ENCODE measurements around the gene KRTAP20-1. TPM values are rescaled to one million over a fixed set of nuclear protein-coding genes. Genes with fewer than 3 reads are reported as not detected.
A peak's percentile ranks its signal among the peaks of the same experiment; 100 is the strongest.

The KRTAP20-1 gene
- not detected for total RNA-seq
- long read RNA-seq = 0 reads

- no peak for DNase-seq
- ATAC-seq = no peak
- intact Hi-C loops (cut with micrococcal nuclease) = no loop called here
Observed at GRCh38 chr21:30616125-30616524, at the start of gene KRTAP20-1. TSS of gene KRTAP20-1 (plus strand) at chr21:30616425. CDS start at chr21:30616455, 30 bp downstream.

- intact Hi-C loops (cut with micrococcal nuclease) = no loop called here
- DNase-seq = no peak
- ATAC-seq = peak; percentile 83
Observed at GRCh38 chr21:30567617-30568016, 48.6 kb upstream of the KRTAP20-1 start.

GRCh38 chr21:30577766-30578165, 38.5 kb upstream of the KRTAP20-1 start:
- intact Hi-C loops (cut with micrococcal nuclease) = no loop called here
- no peak for ATAC-seq
- DNase-seq = no peak

- ATAC-seq (no peak), DNase-seq (no peak)
- intact Hi-C loops (cut with micrococcal nuclease) = no loop called here
Observed at GRCh38 chr21:30579346-30579745, 36.9 kb upstream of the KRTAP20-1 start.

GRCh38 chr21:30580132-30580531, 36.1 kb upstream of the KRTAP20-1 start:
- intact Hi-C loops (cut with micrococcal nuclease) = no loop called here
- no peak for DNase-seq
- no peak for ATAC-seq

- DNase-seq = no peak
- no peak for ATAC-seq
- intact Hi-C loops (cut with micrococcal nuclease) = no loop called here
Observed at GRCh38 chr21:30582870-30583269, 33.4 kb upstream of the KRTAP20-1 start.

- no peak for DNase-seq
- no peak for ATAC-seq
- intact Hi-C loops (cut with micrococcal nuclease) = no loop called here
Observed at GRCh38 chr21:30590297-30590696, 25.9 kb upstream of the KRTAP20-1 start, which contains the start of gene KRTAP22-2. TSS of gene KRTAP22-2 (minus strand) at chr21:30590397.

- ATAC-seq (no peak), DNase-seq (no peak)
- intact Hi-C loops (cut with micrococcal nuclease) = no loop called here
Observed at GRCh38 chr21:30592140-30592539, 24.1 kb upstream of the KRTAP20-1 start, which contains the start of gene KRTAP6-3. TSS of gene KRTAP6-3 (plus strand) at chr21:30592440. CDS start at chr21:30592446, 6 bp downstream.

GRCh38 chr21:30598802-30599201, 17.4 kb upstream of the KRTAP20-1 start, which contains the start of gene KRTAP6-2:
TSS of gene KRTAP6-2 (minus strand) at chr21:30598902. CDS start at chr21:30598874, 28 bp downstream.
- intact Hi-C loops (cut with micrococcal nuclease) = no loop called here
- DNase-seq (no peak), ATAC-seq (no peak)

GRCh38 chr21:30600787-30601186, 15.4 kb upstream of the KRTAP20-1 start, which contains the start of gene KRTAP22-1:
TSS of gene KRTAP22-1 (plus strand) at chr21:30601087.
- ATAC-seq (no peak), DNase-seq (no peak)
- intact Hi-C loops (cut with micrococcal nuclease) = no loop called here

GRCh38 chr21:30605968-30606367, 10.3 kb upstream of the KRTAP20-1 start:
- no peak for DNase-seq
- intact Hi-C loops (cut with micrococcal nuclease) = no loop called here
- ATAC-seq = no peak

- no peak for ATAC-seq
- DNase-seq = no peak
- intact Hi-C loops (cut with micrococcal nuclease) = no loop called here
Observed at GRCh38 chr21:30612132-30612531, 4.1 kb upstream of the KRTAP20-1 start.

GRCh38 chr21:30613836-30614235, 2.4 kb upstream of the KRTAP20-1 start, which contains the start of gene KRTAP6-1:
TSS of gene KRTAP6-1 (minus strand) at chr21:30613930. CDS start at chr21:30613904, 26 bp downstream.
- ATAC-seq (no peak), DNase-seq (no peak)
- intact Hi-C loops (cut with micrococcal nuclease) = no loop called here

- DNase-seq (no peak), ATAC-seq (no peak)
- intact Hi-C loops (cut with micrococcal nuclease) = no loop called here
Observed at GRCh38 chr21:30615199-30615598, 1.0 kb upstream of the KRTAP20-1 start.

- ATAC-seq (no peak), DNase-seq (no peak)
- intact Hi-C loops (cut with micrococcal nuclease) = no loop called here
Observed at GRCh38 chr21:30620080-30620479, 3.9 kb downstream of the KRTAP20-1 start.

GRCh38 chr21:30620522-30620921, 4.3 kb downstream of the KRTAP20-1 start, which contains the start of gene KRTAP20-4:
TSS of gene KRTAP20-4 (plus strand) at chr21:30620627.
- DNase-seq = no peak
- intact Hi-C loops (cut with micrococcal nuclease) = no loop called here
- ATAC-seq = no peak

GRCh38 chr21:30623362-30623761, 7.1 kb downstream of the KRTAP20-1 start:
- DNase-seq (no peak), ATAC-seq (no peak)
- intact Hi-C loops (cut with micrococcal nuclease) = no loop called here

GRCh38 chr21:30625449-30626165, 9.4 kb downstream of the KRTAP20-1 start:
- no peak for ATAC-seq
- intact Hi-C loops (cut with micrococcal nuclease) = no loop called here
- DNase-seq = no peak

GRCh38 chr21:30628109-30628508, 11.9 kb downstream of the KRTAP20-1 start:
- intact Hi-C loops (cut with micrococcal nuclease) = no loop called here
- DNase-seq (no peak), ATAC-seq (no peak)

GRCh38 chr21:30629200-30629599, 13.0 kb downstream of the KRTAP20-1 start:
- intact Hi-C loops (cut with micrococcal nuclease) = no loop called here
- ATAC-seq (no peak), DNase-seq (no peak)

- intact Hi-C loops (cut with micrococcal nuclease) = no loop called here
- ATAC-seq (no peak), DNase-seq (no peak)
Observed at GRCh38 chr21:30634906-30635305, 18.7 kb downstream of the KRTAP20-1 start, which contains the start of gene KRTAP20-2. TSS of gene KRTAP20-2 (plus strand) at chr21:30635206. CDS start at chr21:30635264, 58 bp downstream.

Data from left ventricle myocardium superior (tissue), 1 donor.